ENCODE results near the gene RAB3D.

RAB3D gene

DNA sequence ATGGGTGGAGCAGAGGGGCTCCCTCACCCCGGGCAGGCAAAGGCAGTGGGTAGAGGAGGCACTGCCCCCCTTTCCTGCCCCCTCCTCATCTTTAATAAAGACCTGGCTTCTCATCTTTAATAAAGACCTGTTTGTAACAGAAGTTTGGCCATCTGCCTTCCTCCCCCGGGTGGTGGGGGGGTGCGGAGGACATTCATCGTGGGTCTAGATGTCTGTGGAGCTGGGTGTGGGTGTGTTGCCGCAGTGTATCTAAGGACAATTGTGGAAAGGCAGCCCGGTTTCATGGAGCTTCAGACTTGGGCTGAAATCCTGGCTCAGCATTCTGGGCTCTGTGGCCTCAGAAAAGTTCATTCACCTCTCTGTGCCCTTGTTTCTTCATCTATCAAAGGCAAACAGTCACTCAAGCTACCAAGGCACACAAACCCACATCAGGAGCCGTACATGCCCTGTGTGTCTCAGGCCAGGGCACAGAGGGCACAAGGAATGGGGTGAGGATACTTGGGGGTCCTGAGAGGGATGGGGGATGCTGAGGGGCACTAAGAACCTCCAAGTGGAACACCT, 26.2 kb upstream of the RAB3D start:
- Histone ChIP-seq H3K4me2 (ENCODE audit: insufficient read depth, low read length, poor library complexity, severe bottlenecking) (no peak overlapping the region), H2BK12ac (ENCODE audit: low read length) (no peak overlapping the region), H2AK5ac (ENCODE audit: low read depth, low read length) (peak overlapping the region; percentile 10), H4K91ac (ENCODE audit: low read depth, low read length, poor library complexity) (no peak overlapping the region), H3K79me1 (ENCODE audit: low read depth, low read length) (no peaks in the 10 kb centered on the region), H3K36me3 (replicated peaks in 1 of 2; ENCODE audit: control insufficient read depth in 2 of 2, insufficient read depth in 2 of 2, low read length in 2 of 2) (peaks cover 0 to 5% of the 10 kb centered on the region in 2 donors), H3K27me3 (ENCODE audit: control insufficient read depth in 3 of 3, insufficient read depth in 3 of 3, low read depth in 1 of 3, low read length in 3 of 3) (peaks cover 0 to 8% (median 0%) of the 10 kb centered on the region in 3 experiments), H3K4me3 (ENCODE audit: low read length in 2 of 2) (no peak overlapping the region), H2BK120ac (ENCODE audit: low read depth, low read length) (no peak overlapping the region), H2AFZ (ENCODE audit: low read length) (no peak overlapping the region), H3K23ac (ENCODE audit: low read depth, low read length, poor library complexity) (no peak overlapping the region), H2BK5ac (ENCODE audit: low read length) (no peak overlapping the region), H3K4me1 (ENCODE audit: control insufficient read depth in 2 of 2, insufficient read depth in 1 of 2, low read depth in 1 of 2, low read length in 2 of 2) (peaks cover 0 to 9% of the 10 kb centered on the region in 2 donors), H2BK15ac (ENCODE audit: low read length) (no peak overlapping the region), H3K14ac (ENCODE audit: low read length) (no peak overlapping the region), H3K9me3 (replicated peaks in 1 of 2; ENCODE audit: control insufficient read depth in 2 of 2, insufficient read depth in 1 of 2, low read depth in 1 of 2, low read length in 2 of 2) (no peaks in the 10 kb centered on the region), H3K27ac (replicated peaks; ENCODE audit: low read length) (no peak overlapping the region), H4K8ac (ENCODE audit: low read depth, low read length) (no peak overlapping the region), H3K9ac (ENCODE audit: low read depth, low read length, poor library complexity) (no peak overlapping the region), H3K18ac (ENCODE audit: low read length) (no peak overlapping the region), H3K4ac (ENCODE audit: low read length) (no peak overlapping the region)
- no CpG with 5 or more reads among the region's 7 CpGs for WGBS, 2 donors (ENCODE audit: extremely low coverage in 2 of 2, insufficient read length in 2 of 2, insufficient replicate concordance in 1 of 2)
- DNase-seq (ENCODE audit: low spot score) = no peak

DNA sequence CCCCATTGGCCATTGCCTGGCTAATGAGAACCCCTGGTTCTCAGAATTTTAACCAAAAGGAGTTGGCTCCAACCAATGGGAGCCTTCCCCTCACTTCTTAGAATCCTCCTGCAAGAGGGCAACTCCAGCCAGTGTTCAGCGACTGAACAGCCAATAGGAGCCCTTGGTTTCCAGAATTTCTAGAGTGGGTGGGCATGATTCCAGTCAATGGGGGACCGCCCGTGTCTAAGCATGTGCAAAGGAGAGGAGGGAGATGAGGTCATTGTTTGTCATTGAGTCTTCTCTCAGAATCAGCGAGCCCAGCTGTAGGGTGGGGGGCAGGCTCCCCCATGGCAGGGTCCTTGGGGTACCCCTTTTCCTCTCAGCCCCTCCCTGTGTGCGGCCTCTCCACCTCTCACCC, 25.5 kb upstream of the RAB3D start:
- H3K9ac ChIP-seq (ENCODE audit: low read depth, low read length, poor library complexity) = no peak overlapping the region
- no peaks in the 10 kb centered on the region for H3K9me3 ChIP-seq (replicated peaks in 1 of 2; ENCODE audit: control insufficient read depth in 2 of 2, insufficient read depth in 1 of 2, low read depth in 1 of 2, low read length in 2 of 2)
- H2BK120ac ChIP-seq (ENCODE audit: low read depth, low read length) = no peak overlapping the region
- no peaks in the 10 kb centered on the region for H3K79me1 ChIP-seq (ENCODE audit: low read depth, low read length)
- no peak overlapping the region for H4K91ac ChIP-seq (ENCODE audit: low read depth, low read length, poor library complexity)
- H3K4me1 ChIP-seq (ENCODE audit: control insufficient read depth in 2 of 2, insufficient read depth in 1 of 2, low read depth in 1 of 2, low read length in 2 of 2) = peaks cover 0 to 9% of the 10 kb centered on the region in 2 donors
- H2BK5ac ChIP-seq (ENCODE audit: low read length) = no peak overlapping the region
- no peak overlapping the region for H3K4ac ChIP-seq (ENCODE audit: low read length)
- H3K27me3 ChIP-seq (ENCODE audit: control insufficient read depth in 3 of 3, insufficient read depth in 3 of 3, low read depth in 1 of 3, low read length in 3 of 3) = peaks cover 0 to 12% (median 0%) of the 10 kb centered on the region in 3 experiments
- H2AK5ac ChIP-seq (ENCODE audit: low read depth, low read length) = no peak overlapping the region
- no CpG with 5 or more reads among the region's 5 CpGs for WGBS, 2 donors (ENCODE audit: extremely low coverage in 2 of 2, insufficient read length in 2 of 2, insufficient replicate concordance in 1 of 2)
- DNase-seq (ENCODE audit: low spot score) = no peak
- H3K36me3 ChIP-seq (replicated peaks in 1 of 2; ENCODE audit: control insufficient read depth in 2 of 2, insufficient read depth in 2 of 2, low read length in 2 of 2) = peaks cover 0 to 5% of the 10 kb centered on the region in 2 donors
- no peak overlapping the region for H4K8ac ChIP-seq (ENCODE audit: low read depth, low read length)
- no peak overlapping the region for H2BK15ac ChIP-seq (ENCODE audit: low read length)
- no peak overlapping the region for H2AFZ ChIP-seq (ENCODE audit: low read length)
- H3K18ac ChIP-seq (ENCODE audit: low read length) = no peak overlapping the region
- no peak overlapping the region for H2BK12ac ChIP-seq (ENCODE audit: low read length)
- H3K27ac ChIP-seq (replicated peaks; ENCODE audit: low read length) = no peak overlapping the region
- H3K4me3 ChIP-seq (ENCODE audit: low read length in 2 of 2) = no peak overlapping the region
- H3K14ac ChIP-seq (ENCODE audit: low read length) = no peak overlapping the region
- no peak overlapping the region for H3K4me2 ChIP-seq (ENCODE audit: insufficient read depth, low read length, poor library complexity, severe bottlenecking)
- H3K23ac ChIP-seq (ENCODE audit: low read depth, low read length, poor library complexity) = no peak overlapping the region

DNA sequence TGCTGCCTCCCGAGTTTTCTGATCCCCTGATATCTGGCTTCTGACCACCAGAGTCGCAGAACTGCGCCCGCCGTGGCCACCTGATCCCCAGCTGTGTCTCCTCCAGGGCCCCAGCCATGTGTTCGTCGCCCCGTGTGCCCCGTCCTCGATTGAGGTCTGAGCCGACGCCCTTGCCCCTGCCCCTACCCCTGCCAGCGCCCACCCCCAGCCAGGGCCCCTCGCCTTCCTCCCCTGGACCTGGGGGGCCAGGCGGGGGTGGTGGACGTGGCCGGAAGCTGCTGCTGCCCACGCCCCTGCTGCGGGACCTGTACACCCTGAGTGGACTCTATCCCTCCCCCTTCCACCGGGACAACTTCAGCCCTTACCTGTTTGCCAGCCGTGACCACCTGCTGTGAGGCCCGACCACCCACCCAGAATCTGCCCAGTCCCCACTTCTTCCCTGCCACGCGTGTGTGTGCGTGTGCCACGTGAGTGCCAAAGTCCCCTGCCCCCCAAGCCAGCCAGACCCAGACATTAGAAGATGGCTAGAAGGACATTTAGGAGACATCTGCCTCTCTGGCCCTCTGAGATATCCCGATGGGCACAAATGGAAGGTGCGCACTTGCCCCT, 24.9 kb upstream of the RAB3D start:
- no CpG with 5 or more reads among the region's 28 CpGs for WGBS, 2 donors (ENCODE audit: extremely low coverage in 2 of 2, insufficient read length in 2 of 2, insufficient replicate concordance in 1 of 2)
- Histone ChIP-seq H3K27me3 (ENCODE audit: control insufficient read depth in 3 of 3, insufficient read depth in 3 of 3, low read depth in 1 of 3, low read length in 3 of 3) (peaks cover 0 to 12% (median 0%) of the 10 kb centered on the region in 3 experiments), H3K18ac (ENCODE audit: low read length) (no peak overlapping the region), H3K36me3 (replicated peaks in 1 of 2; ENCODE audit: control insufficient read depth in 2 of 2, insufficient read depth in 2 of 2, low read length in 2 of 2) (peaks cover 0 to 2% of the 10 kb centered on the region in 2 donors), H3K4ac (ENCODE audit: low read length) (no peak overlapping the region), H3K9me3 (replicated peaks in 1 of 2; ENCODE audit: control insufficient read depth in 2 of 2, insufficient read depth in 1 of 2, low read depth in 1 of 2, low read length in 2 of 2) (no peaks in the 10 kb centered on the region), H3K4me2 (ENCODE audit: insufficient read depth, low read length, poor library complexity, severe bottlenecking) (no peak overlapping the region), H2BK5ac (ENCODE audit: low read length) (no peak overlapping the region), H3K14ac (ENCODE audit: low read length) (no peak overlapping the region), H4K8ac (ENCODE audit: low read depth, low read length) (no peak overlapping the region), H2BK15ac (ENCODE audit: low read length) (no peak overlapping the region), H2AK5ac (ENCODE audit: low read depth, low read length) (no peak overlapping the region), H2BK12ac (ENCODE audit: low read length) (no peak overlapping the region), H3K9ac (ENCODE audit: low read depth, low read length, poor library complexity) (no peak overlapping the region), H4K91ac (ENCODE audit: low read depth, low read length, poor library complexity) (no peak overlapping the region), H3K4me3 (ENCODE audit: low read length in 2 of 2) (no peak overlapping the region), H2AFZ (ENCODE audit: low read length) (no peak overlapping the region), H3K23ac (ENCODE audit: low read depth, low read length, poor library complexity) (no peak overlapping the region), H2BK120ac (ENCODE audit: low read depth, low read length) (no peak overlapping the region), H3K79me1 (ENCODE audit: low read depth, low read length) (no peaks in the 10 kb centered on the region), H3K4me1 (ENCODE audit: control insufficient read depth in 2 of 2, insufficient read depth in 1 of 2, low read depth in 1 of 2, low read length in 2 of 2) (peaks cover 0 to 9% of the 10 kb centered on the region in 2 donors), H3K27ac (replicated peaks; ENCODE audit: low read length) (no peak overlapping the region)
- DNase-seq (ENCODE audit: low spot score) = no peak

DNA sequence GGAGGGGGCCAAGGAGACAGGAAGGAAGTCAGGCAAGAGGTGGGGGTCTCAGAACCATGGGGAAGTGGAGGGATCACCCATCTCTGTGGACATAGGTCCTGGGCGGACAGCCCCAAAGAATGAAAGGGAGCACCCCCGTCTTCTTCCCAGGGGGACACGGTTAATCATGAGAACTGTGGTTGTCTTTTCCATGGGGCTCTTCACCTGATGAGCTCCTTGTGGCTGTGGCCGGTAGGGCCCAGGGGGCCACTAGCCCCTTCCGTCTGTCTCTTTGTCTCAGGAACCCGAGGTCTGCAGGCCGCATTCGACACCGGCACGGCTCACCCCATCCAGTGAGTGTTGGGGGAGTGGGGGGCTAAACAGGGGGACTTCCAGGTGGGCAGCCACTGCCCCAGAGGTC, 24.4 kb upstream of the RAB3D start:
- Histone ChIP-seq H3K23ac (ENCODE audit: low read depth, low read length, poor library complexity) (no peak overlapping the region), H2BK120ac (ENCODE audit: low read depth, low read length) (no peak overlapping the region), H3K27me3 (ENCODE audit: control insufficient read depth in 3 of 3, insufficient read depth in 3 of 3, low read depth in 1 of 3, low read length in 3 of 3) (peaks cover 0 to 12% (median 0%) of the 10 kb centered on the region in 3 experiments), H3K4me1 (ENCODE audit: control insufficient read depth in 2 of 2, insufficient read depth in 1 of 2, low read depth in 1 of 2, low read length in 2 of 2) (peaks cover 0 to 9% of the 10 kb centered on the region in 2 donors), H3K79me1 (ENCODE audit: low read depth, low read length) (no peaks in the 10 kb centered on the region), H3K14ac (ENCODE audit: low read length) (no peak overlapping the region), H3K9me3 (replicated peaks in 1 of 2; ENCODE audit: control insufficient read depth in 2 of 2, insufficient read depth in 1 of 2, low read depth in 1 of 2, low read length in 2 of 2) (no peaks in the 10 kb centered on the region), H2BK5ac (ENCODE audit: low read length) (no peak overlapping the region), H4K91ac (ENCODE audit: low read depth, low read length, poor library complexity) (no peak overlapping the region), H4K8ac (ENCODE audit: low read depth, low read length) (no peak overlapping the region), H3K4me3 (ENCODE audit: low read length in 2 of 2) (no peak overlapping the region), H2AK5ac (ENCODE audit: low read depth, low read length) (no peak overlapping the region), H3K9ac (ENCODE audit: low read depth, low read length, poor library complexity) (no peak overlapping the region), H2BK15ac (ENCODE audit: low read length) (no peak overlapping the region), H3K36me3 (replicated peaks in 1 of 2; ENCODE audit: control insufficient read depth in 2 of 2, insufficient read depth in 2 of 2, low read length in 2 of 2) (peaks cover 0 to 2% of the 10 kb centered on the region in 2 donors), H2AFZ (ENCODE audit: low read length) (no peak overlapping the region), H3K4me2 (ENCODE audit: insufficient read depth, low read length, poor library complexity, severe bottlenecking) (no peak overlapping the region), H2BK12ac (ENCODE audit: low read length) (no peak overlapping the region), H3K27ac (replicated peaks; ENCODE audit: low read length) (no peak overlapping the region), H3K18ac (ENCODE audit: low read length) (no peak overlapping the region), H3K4ac (ENCODE audit: low read length) (no peak overlapping the region)
- WGBS, 2 donors (ENCODE audit: extremely low coverage in 2 of 2, insufficient read length in 2 of 2, insufficient replicate concordance in 1 of 2) = no CpG with 5 or more reads among the region's 10 CpGs
- no peak for DNase-seq (ENCODE audit: low spot score)
